Keratinocyte (primary cell): ENCODE data around the gene MAPK4. TPM values are rescaled to one million over a fixed set of nuclear protein-coding genes. Genes with fewer than 3 reads are reported as not detected.

Experiments
- DNase-seq: peaks from one replicate; pipeline ENCODE4 v3.0.0-alpha.2; 2011; ENCODE audit warnings: low read depth, missing footprints, low spot score
- FAIRE-seq: peaks from 2 replicates; lab custom pipeline; 2011; peaks lifted over from hg19 to GRCh38; lab: Jason Lieb, UNC
- H2AFZ ChIP-seq: 2 replicates; pipeline ENCODE4 v1.6.0; 2012; ENCODE audit warnings: low read length, control low read depth, inconsistent platforms; ENCODE audit not compliant: control insufficient read depth
- H3K27ac ChIP-seq: 2 replicates; pipeline ENCODE4 v1.5.1; 2011; ENCODE audit warnings: low read length; ENCODE audit not compliant: control insufficient read depth, insufficient read depth
- H3K27me3 ChIP-seq: 3 replicates; pipeline ENCODE4 v1.6.0; 2011; ENCODE audit warnings: low read length; ENCODE audit not compliant: control insufficient read depth, insufficient read depth; ENCODE audit errors: extremely low read depth
- H3K36me3 ChIP-seq, 2 experiments: 2 replicates in 1 of 2; 3 replicates in 1 of 2; pipeline ENCODE4 v1.5.1; 2011; ENCODE audit warnings: low read length in 2 of 2, mild to moderate bottlenecking in 1 of 2; ENCODE audit not compliant: control insufficient read depth in 2 of 2, insufficient read depth in 2 of 2; ENCODE audit errors: extremely low read depth in 1 of 2
- H3K4me1 ChIP-seq: 3 replicates; pipeline ENCODE4 v1.5.1; 2011; ENCODE audit warnings: low read length; ENCODE audit not compliant: control insufficient read depth, insufficient read depth; ENCODE audit errors: extremely low read depth
- H3K4me2 ChIP-seq: 3 replicates; pipeline ENCODE4 v1.6.0; 2011; ENCODE audit warnings: low read depth, low read length; ENCODE audit not compliant: control insufficient read depth, insufficient read depth; ENCODE audit errors: extremely low read depth
- H3K4me3 ChIP-seq, 3 experiments: fragments of 200-600 bp in 1 of 3; sonication (generic) in 1 of 3; 2 replicates in 2 of 3; 3 replicates in 1 of 3; pipeline ENCODE4 v1.5.1; 2011 to 2016; ENCODE audit warnings: low read length in 3 of 3, mild to moderate bottlenecking in 3 of 3, control low read depth in 2 of 3, inconsistent platforms in 1 of 3, low read depth in 1 of 3, mixed read lengths in 1 of 3, mixed run types in 1 of 3, moderate library complexity in 1 of 3; ENCODE audit not compliant: control insufficient read depth in 2 of 3, insufficient read depth in 2 of 3; ENCODE audit errors: extremely low read depth in 1 of 3
- H3K79me2 ChIP-seq: 2 replicates; pipeline ENCODE4 v1.6.0; 2012; ENCODE audit warnings: low read length; ENCODE audit not compliant: control insufficient read depth, insufficient read depth
- H3K9ac ChIP-seq: 3 replicates; pipeline ENCODE4 v1.6.0; 2011; ENCODE audit warnings: low read length; ENCODE audit not compliant: control insufficient read depth, insufficient read depth; ENCODE audit errors: extremely low read depth
- H3K9me1 ChIP-seq: 3 replicates; pipeline ENCODE4 v1.6.0; 2011; ENCODE audit warnings: low read length; ENCODE audit not compliant: control insufficient read depth, insufficient read depth; ENCODE audit errors: extremely low read depth
- H3K9me3 ChIP-seq: 2 replicates; pipeline ENCODE4 v1.5.1; 2012; ENCODE audit warnings: low read depth, low read length; ENCODE audit not compliant: control insufficient read depth
- H4K20me1 ChIP-seq: 3 replicates; pipeline ENCODE4 v1.6.0; 2011; ENCODE audit warnings: low read length; ENCODE audit not compliant: control insufficient read depth, insufficient read depth; ENCODE audit errors: extremely low read depth
- CTCF ChIP-seq, 3 experiments: IDR thresholded peaks in 1 of 3; conservative IDR thresholded peaks in 1 of 3; optimal IDR thresholded peaks in 1 of 3; 2 replicates in 2 of 3; 3 replicates in 1 of 3; pipeline versions ENCODE3 to v1.5.1; 2011; ENCODE audit warnings: low read length in 3 of 3, mild to moderate bottlenecking in 3 of 3, moderate library complexity in 2 of 3, control low read depth in 1 of 3, inconsistent platforms in 1 of 3; ENCODE audit not compliant: insufficient read depth in 2 of 3; ENCODE audit errors: extremely low read depth in 1 of 3
- EZH2 ChIP-seq: IDR thresholded peaks from one replicate; pipeline ENCODE4 v1.6.1; 2012; ENCODE audit warnings: inconsistent platforms, mild to moderate bottlenecking, low read length, moderate library complexity
- dilution Hi-C: fragments of 300-500 bp; cut with MboI; formaldehyde crosslinking; loops from one replicate; pipeline ENCODE4 v1.7.0; 2020; ENCODE audit warnings: low sequenced_read_pairs; ENCODE audit not compliant: extremely low pct_ligation_motif_present
- polyA plus RNA-seq, 5 experiments: library from polyadenylated mRNA; depleted of rRNA in 3 of 5; stranded (reverse) in 3 of 5; stranded (forward) in 1 of 5; unstranded in 1 of 5; fragments of >200 nt; gene quantifications; 1 replicate in 1 of 5; 2 replicates in 3 of 5; 3 replicates in 1 of 5; pipeline versions ENCODE4 v1.2.1 to v1.2.3, GENCODE V29; 2011 to 2012; ENCODE audit warnings: missing spikeins in 2 of 5, low read depth in 1 of 5, low replicate concordance in 1 of 5

Gene MAPK4
- polyA plus RNA-seq, 1 donor (not counting 4 experiments of a cell fraction or from before 2014, with no cell fraction given), result not detected

DNA sequence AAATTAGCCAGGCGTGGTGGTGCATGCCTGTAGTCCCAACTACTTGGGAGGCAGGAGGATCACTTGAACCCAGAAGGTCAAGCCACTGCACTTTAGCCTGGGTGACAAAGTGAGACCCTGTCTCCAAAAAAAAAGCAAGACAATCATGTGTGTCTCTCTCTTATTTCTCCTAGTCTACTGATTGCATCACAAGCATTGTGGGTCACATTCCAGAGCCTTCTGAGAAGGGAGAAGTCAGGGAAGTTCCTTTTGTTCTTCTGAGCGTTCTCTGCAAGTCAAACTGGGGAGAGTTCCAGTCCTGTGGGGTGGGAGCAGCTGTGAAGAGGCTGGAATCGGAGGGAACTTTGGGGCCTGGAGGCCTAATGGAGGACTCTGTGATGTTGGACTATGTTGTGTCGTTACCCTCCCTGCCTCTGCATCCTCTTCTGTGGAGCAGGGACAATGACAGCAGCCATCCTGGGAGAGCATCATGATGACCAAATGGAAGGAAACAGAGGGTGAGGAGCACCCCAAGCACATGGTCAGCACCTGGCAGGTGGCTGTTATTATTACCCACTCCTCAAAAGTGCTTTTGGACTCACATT lies 144.6 kb downstream of the MAPK4 start:
- H3K27me3 ChIP-seq, result peaks cover 5% of the 10 kb centered on the region
- TF ChIP-seq CTCF (optimal IDR thresholded peaks at IDR 0.05 in 1 of 3, IDR thresholded peaks at IDR 0.05 in 1 of 3, conservative IDR thresholded peaks at IDR 0.05 in 1 of 3; ENCODE audit: extremely low read depth in 1 of 3, insufficient read depth in 2 of 3, low read length in 3 of 3) (no peak), EZH2 (no peak)
- H3K9ac ChIP-seq, result no peak overlapping the region
- no peaks in the 10 kb centered on the region for H3K79me2 ChIP-seq
- no peak overlapping the region for H3K27ac ChIP-seq
- no peak overlapping the region for H3K4me3 ChIP-seq
- no peak overlapping the region for H2AFZ ChIP-seq
- H3K4me1 ChIP-seq, result no peaks in the 10 kb centered on the region
- no peaks in the 10 kb centered on the region for H3K9me1 ChIP-seq
- no peaks in the 10 kb centered on the region for H4K20me1 ChIP-seq
- no peaks in the 10 kb centered on the region for H3K36me3 ChIP-seq
- no peak for DNase-seq
- H3K4me2 ChIP-seq, result no peak overlapping the region
- no peak for FAIRE-seq
- no peaks in the 10 kb centered on the region for H3K9me3 ChIP-seq
- dilution Hi-C loops, result no loop called here

- Histone ChIP-seq H3K4me1 (no peaks in the 10 kb centered on the region), H3K27ac (no peak overlapping the region), H3K36me3 (no peaks in the 10 kb centered on the region), H2AFZ (no peak overlapping the region), H3K79me2 (no peaks in the 10 kb centered on the region), H3K9me3 (no peaks in the 10 kb centered on the region), H3K4me3 (no peak overlapping the region), H4K20me1 (no peaks in the 10 kb centered on the region), H3K27me3 (peaks cover 7% of the 10 kb centered on the region), H3K4me2 (no peak overlapping the region), H3K9me1 (no peaks in the 10 kb centered on the region), H3K9ac (no peak overlapping the region)
- DNase-seq (no peak), FAIRE-seq (no peak)
- dilution Hi-C loops, result no loop called here
- TF ChIP-seq EZH2 (no peak), CTCF (optimal IDR thresholded peaks at IDR 0.05 in 1 of 3, IDR thresholded peaks at IDR 0.05 in 1 of 3, conservative IDR thresholded peaks at IDR 0.05 in 1 of 3; ENCODE audit: extremely low read depth in 1 of 3, insufficient read depth in 2 of 3, low read length in 3 of 3) (no peak)
Observed at GRCh38 chr18:50706199-50706598, 146.3 kb downstream of the MAPK4 start.
